MM.1S (cell line): ENCODE results near the gene KIZ.

ENCODE experiments used
- EZH2 ChIP-seq: fragments of 300-600 bp; sonication (generic); optimal IDR thresholded peaks from 2 replicates; pipeline ENCODE3; 2017; ENCODE audit warnings: low read depth, mild to moderate bottlenecking, antibody characterized with exemption, low read length, mixed read lengths
- TF ChIP-seq, protein P1 (sequence below): fragments of 300-600 bp; sonication (generic); IDR thresholded peaks from 2 replicates; pipeline ENCODE4 v1.5.1; 2016; ENCODE audit warnings: antibody characterized with exemption, low read length, mixed read lengths

DNA sequence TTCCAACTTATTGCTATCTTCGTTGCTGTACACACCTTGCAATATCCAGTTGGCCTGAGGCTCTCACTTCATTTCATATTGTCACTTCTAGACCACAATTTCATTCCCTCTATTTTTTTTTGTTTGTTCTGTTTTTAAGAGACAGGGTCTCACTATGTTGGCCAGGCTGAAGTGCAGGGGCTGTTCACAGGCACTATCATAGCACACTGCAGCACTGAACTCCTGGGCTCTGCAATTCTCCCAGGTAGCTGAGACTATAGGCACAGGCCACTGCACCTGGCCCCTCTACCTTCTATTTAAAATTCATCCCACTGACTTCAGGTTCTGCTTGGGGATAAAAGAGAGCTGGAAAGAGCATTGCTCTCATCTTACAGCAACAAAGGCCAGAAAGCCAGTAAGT lies 15.1 kb upstream of the KIZ start:
- TF ChIP-seq, protein P1, sequence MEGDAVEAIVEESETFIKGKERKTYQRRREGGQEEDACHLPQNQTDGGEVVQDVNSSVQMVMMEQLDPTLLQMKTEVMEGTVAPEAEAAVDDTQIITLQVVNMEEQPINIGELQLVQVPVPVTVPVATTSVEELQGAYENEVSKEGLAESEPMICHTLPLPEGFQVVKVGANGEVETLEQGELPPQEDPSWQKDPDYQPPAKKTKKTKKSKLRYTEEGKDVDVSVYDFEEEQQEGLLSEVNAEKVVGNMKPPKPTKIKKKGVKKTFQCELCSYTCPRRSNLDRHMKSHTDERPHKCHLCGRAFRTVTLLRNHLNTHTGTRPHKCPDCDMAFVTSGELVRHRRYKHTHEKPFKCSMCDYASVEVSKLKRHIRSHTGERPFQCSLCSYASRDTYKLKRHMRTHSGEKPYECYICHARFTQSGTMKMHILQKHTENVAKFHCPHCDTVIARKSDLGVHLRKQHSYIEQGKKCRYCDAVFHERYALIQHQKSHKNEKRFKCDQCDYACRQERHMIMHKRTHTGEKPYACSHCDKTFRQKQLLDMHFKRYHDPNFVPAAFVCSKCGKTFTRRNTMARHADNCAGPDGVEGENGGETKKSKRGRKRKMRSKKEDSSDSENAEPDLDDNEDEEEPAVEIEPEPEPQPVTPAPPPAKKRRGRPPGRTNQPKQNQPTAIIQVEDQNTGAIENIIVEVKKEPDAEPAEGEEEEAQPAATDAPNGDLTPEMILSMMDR = no peak
- no peak for TF ChIP-seq EZH2
